Caco-2 (cell line): ENCODE measurements around the gene TLX1. TPM values are rescaled to one million over a fixed set of nuclear protein-coding genes. Genes with fewer than 3 reads are reported as not detected.

Source experiments
- BruUV-seq: library from RNA; stranded (reverse); fragments of 400-500 nt; replicated peaks from 2 replicates; lab custom pipeline; 2021; lab: Mats Ljungman, UMichigan
- CTCF ChIA-PET: fragments of 300-600 bp; sonication (Branson Sonifier 250); formaldehyde crosslinking; loops from one replicate; lab custom pipeline; 2022; ENCODE audit warnings: antibody characterized with exemption; lab: Charles Lee
- POLR2A ChIA-PET: fragments of 300-600 bp; sonication (Branson Sonifier 250); formaldehyde crosslinking; loops from one replicate; lab custom pipeline; 2022; ENCODE audit warnings: antibody characterized with exemption; lab: Charles Lee
- DNase-seq, 2 experiments: peaks; one replicate each; pipeline versions ENCODE4 v3.0.0 to v3.0.0-alpha.2; 2020 to 2022
- H3K27me3 ChIP-seq: replicated peaks from 2 replicates; pipeline ENCODE4 v1.6.0; 2011; ENCODE audit warnings: low read length; ENCODE audit not compliant: control insufficient read depth, insufficient read depth
- H3K36me3 ChIP-seq: 2 replicates; pipeline ENCODE4 v1.5.1; 2011; ENCODE audit warnings: low read length; ENCODE audit not compliant: control insufficient read depth, insufficient read depth
- H3K4me1 ChIP-seq: fragments of 250-450 bp; sonication (Bioruptor Pico); 2 replicates; pipeline ENCODE4 v1.5.1; 2020; ENCODE audit warnings: mild to moderate bottlenecking
- H3K4me3 ChIP-seq: 2 replicates; pipeline ENCODE4 v1.5.1; 2011; ENCODE audit warnings: low read depth, mild to moderate bottlenecking, control low read depth, low read length
- H3K9me3 ChIP-seq: fragments of 250-450 bp; sonication (Bioruptor Pico); 2 replicates; pipeline ENCODE4 v1.5.1; 2020; ENCODE audit warnings: mild to moderate bottlenecking, moderate library complexity
- H3K27ac Mint-ChIP-seq: one replicate; pipeline ENCODE4 v1.8.0; 2022; ENCODE audit warnings: mixed read lengths; ENCODE audit not compliant: unreplicated experiment
- H3K27me3 Mint-ChIP-seq: one replicate; pipeline ENCODE4 v1.8.0; 2022; ENCODE audit warnings: mixed read lengths; ENCODE audit not compliant: insufficient read depth, unreplicated experiment
- H3K36me3 Mint-ChIP-seq: one replicate; pipeline ENCODE4 v1.8.0; 2022; ENCODE audit warnings: mild to moderate bottlenecking, mixed read lengths; ENCODE audit not compliant: insufficient read depth, unreplicated experiment
- H3K4me1 Mint-ChIP-seq: one replicate; pipeline ENCODE4 v1.8.0; 2022; ENCODE audit warnings: low read depth, mixed read lengths; ENCODE audit not compliant: unreplicated experiment
- H3K4me3 Mint-ChIP-seq: one replicate; pipeline ENCODE4 v1.8.0; 2022; ENCODE audit warnings: mild to moderate bottlenecking, moderate library complexity, mixed read lengths; ENCODE audit not compliant: unreplicated experiment
- H3K9me3 Mint-ChIP-seq: one replicate; pipeline ENCODE4 v1.8.0; 2022; ENCODE audit warnings: mixed read lengths; ENCODE audit not compliant: unreplicated experiment
- CTCF ChIP-seq, 2 experiments: fragments of 200-600 bp in 1 of 2; IDR thresholded peaks; 1 replicate in 1 of 2; 2 replicates in 1 of 2; pipeline versions ENCODE4 v1.5.1 to v1.8.0; 2011 to 2022; ENCODE audit warnings: antibody characterized with exemption in 1 of 2, control low read depth in 1 of 2, inconsistent platforms in 1 of 2, low read depth in 1 of 2, low read length in 1 of 2, mild to moderate bottlenecking in 1 of 2, moderate library complexity in 1 of 2; ENCODE audit not compliant: insufficient read depth in 1 of 2, severe bottlenecking in 1 of 2, unreplicated experiment in 1 of 2
- intact Hi-C: fragments of 100-400 bp; cut with micrococcal nuclease; formaldehyde crosslinking; loops from one replicate; pipeline ENCODE4 v1.10.0; 2022; ENCODE audit not compliant: unreplicated experiment
- total RNA-seq: library from RNA; stranded (reverse); gene quantifications from 2 replicates; pipeline ENCODE4 v1.2.3, GENCODE V29; 2022

TLX1 gene
- total RNA-seq, 1 experiment from 2014 or later, result 2.3 TPM

- no peaks in the 10 kb centered on the region for H3K9me3 Mint-ChIP-seq
- peaks cover 6% of the 10 kb centered on the region for H3K4me1 ChIP-seq
- H3K27me3 Mint-ChIP-seq, result no peaks in the 10 kb centered on the region
- H3K4me3 ChIP-seq, result no peak overlapping the region
- no peaks in the 10 kb centered on the region for H3K36me3 ChIP-seq
- no peak overlapping the region for H3K27ac Mint-ChIP-seq
- H3K4me1 Mint-ChIP-seq, result peaks cover 25% of the 10 kb centered on the region
- DNase-seq, result no peak
- H3K36me3 Mint-ChIP-seq, result no peaks in the 10 kb centered on the region
- no peak overlapping the region for H3K4me3 Mint-ChIP-seq
- no TSS peak for BruUV-seq
- intact Hi-C loops, result no loop called here
- ChIA-PET POLR2A (no interaction called here), CTCF (interaction anchor here (1.3 kb wide), 1 partner anchor 22 kb away, joined by 7 read pairs; no protein-coding TSS in a partner anchor)
- H3K27me3 ChIP-seq, result no peaks in the 10 kb centered on the region
- H3K9me3 ChIP-seq, result no peaks in the 10 kb centered on the region
- no peak for TF ChIP-seq CTCF (IDR thresholded peaks at IDR 0.05; ENCODE audit: insufficient read depth in 1 of 2, low read depth in 1 of 2, low read length in 1 of 2, severe bottlenecking in 1 of 2, unreplicated experiment in 1 of 2)
Observed at GRCh38 chr10:101118031-101118430, 13.1 kb upstream of the TLX1 start.

GRCh38 chr10:101120520-101120883 is 10.6 kb upstream of the TLX1 start:
- H3K36me3 Mint-ChIP-seq, result no peaks in the 10 kb centered on the region
- no peak for DNase-seq
- Histone ChIP-seq H3K4me3 (no peak overlapping the region), H3K9me3 (no peaks in the 10 kb centered on the region), H3K36me3 (no peaks in the 10 kb centered on the region), H3K4me1 (no peaks in the 10 kb centered on the region), H3K27me3 (no peaks in the 10 kb centered on the region)
- no peaks in the 10 kb centered on the region for H3K27me3 Mint-ChIP-seq
- no peak for TF ChIP-seq CTCF (IDR thresholded peaks at IDR 0.05; ENCODE audit: insufficient read depth in 1 of 2, low read depth in 1 of 2, low read length in 1 of 2, severe bottlenecking in 1 of 2, unreplicated experiment in 1 of 2)
- ChIA-PET CTCF (interaction anchor here (0.7 to 1.2 kb wide), 2 partner anchors 22 to 24 kb away, joined by 3 to 5 read pairs; no protein-coding TSS in a partner anchor), POLR2A (no interaction called here)
- H3K9me3 Mint-ChIP-seq, result no peaks in the 10 kb centered on the region
- no peak overlapping the region for H3K4me3 Mint-ChIP-seq
- intact Hi-C loops, result no loop called here
- BruUV-seq, result no TSS peak
- no peak overlapping the region for H3K27ac Mint-ChIP-seq
- H3K4me1 Mint-ChIP-seq, result peaks cover 10% of the 10 kb centered on the region

- no peak overlapping the region for H3K27ac Mint-ChIP-seq
- H3K27me3 Mint-ChIP-seq, result no peaks in the 10 kb centered on the region
- H3K4me3 Mint-ChIP-seq, result no peak overlapping the region
- Histone ChIP-seq H3K4me1 (no peaks in the 10 kb centered on the region), H3K9me3 (no peaks in the 10 kb centered on the region), H3K4me3 (no peak overlapping the region), H3K36me3 (no peaks in the 10 kb centered on the region), H3K27me3 (no peaks in the 10 kb centered on the region)
- no peak for DNase-seq
- H3K9me3 Mint-ChIP-seq, result no peaks in the 10 kb centered on the region
- intact Hi-C loops, result no loop called here
- ChIA-PET POLR2A (no interaction called here), CTCF (interaction anchor here (1.2 kb wide), 1 partner anchor 25 kb away, joined by 3 read pairs; no protein-coding TSS in a partner anchor)
- H3K4me1 Mint-ChIP-seq, result peaks cover 10% of the 10 kb centered on the region
- H3K36me3 Mint-ChIP-seq, result no peaks in the 10 kb centered on the region
- BruUV-seq, result no TSS peak
- no peak for TF ChIP-seq CTCF (IDR thresholded peaks at IDR 0.05; ENCODE audit: insufficient read depth in 1 of 2, low read depth in 1 of 2, low read length in 1 of 2, severe bottlenecking in 1 of 2, unreplicated experiment in 1 of 2)
Observed at GRCh38 chr10:101120884-101121653, 10.0 kb upstream of the TLX1 start.
